ENCODE data around the gene PPA1.

- TF ChIP-seq, protein P1, sequence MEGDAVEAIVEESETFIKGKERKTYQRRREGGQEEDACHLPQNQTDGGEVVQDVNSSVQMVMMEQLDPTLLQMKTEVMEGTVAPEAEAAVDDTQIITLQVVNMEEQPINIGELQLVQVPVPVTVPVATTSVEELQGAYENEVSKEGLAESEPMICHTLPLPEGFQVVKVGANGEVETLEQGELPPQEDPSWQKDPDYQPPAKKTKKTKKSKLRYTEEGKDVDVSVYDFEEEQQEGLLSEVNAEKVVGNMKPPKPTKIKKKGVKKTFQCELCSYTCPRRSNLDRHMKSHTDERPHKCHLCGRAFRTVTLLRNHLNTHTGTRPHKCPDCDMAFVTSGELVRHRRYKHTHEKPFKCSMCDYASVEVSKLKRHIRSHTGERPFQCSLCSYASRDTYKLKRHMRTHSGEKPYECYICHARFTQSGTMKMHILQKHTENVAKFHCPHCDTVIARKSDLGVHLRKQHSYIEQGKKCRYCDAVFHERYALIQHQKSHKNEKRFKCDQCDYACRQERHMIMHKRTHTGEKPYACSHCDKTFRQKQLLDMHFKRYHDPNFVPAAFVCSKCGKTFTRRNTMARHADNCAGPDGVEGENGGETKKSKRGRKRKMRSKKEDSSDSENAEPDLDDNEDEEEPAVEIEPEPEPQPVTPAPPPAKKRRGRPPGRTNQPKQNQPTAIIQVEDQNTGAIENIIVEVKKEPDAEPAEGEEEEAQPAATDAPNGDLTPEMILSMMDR (conservative IDR thresholded peaks at IDR 0.05; ENCODE audit: low read length), result no peak
- TF ChIP-seq EZH2phosphoT487 (IDR thresholded peaks at IDR 0.05; ENCODE audit: borderline replicate concordance), result no peak
Observed at GRCh38 chr10:70167246-70167645, 66.0 kb downstream of the PPA1 start.
